ENCODE results near the gene ZSCAN18.

DNA sequence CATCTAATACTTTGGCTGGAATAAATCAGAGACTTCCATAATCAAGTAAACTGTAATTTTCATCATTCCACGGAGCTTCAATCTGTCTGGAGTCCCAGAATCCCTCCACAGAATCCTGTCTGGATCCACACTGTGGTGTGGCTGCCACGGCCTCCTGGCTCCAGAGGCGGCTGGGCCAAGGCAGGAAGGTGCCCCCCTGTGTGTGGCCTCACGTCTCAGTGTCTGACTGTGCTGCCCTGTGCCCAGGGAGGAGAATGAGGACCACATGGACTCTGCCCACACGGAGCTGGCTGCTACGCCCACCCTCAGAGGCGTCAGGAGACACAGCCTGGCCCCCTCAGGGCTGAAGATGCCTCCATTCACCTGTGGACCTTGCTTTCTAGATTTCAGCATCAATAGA, 51.2 kb downstream of the ZSCAN18 start:
- TF ChIP-seq, protein P1, sequence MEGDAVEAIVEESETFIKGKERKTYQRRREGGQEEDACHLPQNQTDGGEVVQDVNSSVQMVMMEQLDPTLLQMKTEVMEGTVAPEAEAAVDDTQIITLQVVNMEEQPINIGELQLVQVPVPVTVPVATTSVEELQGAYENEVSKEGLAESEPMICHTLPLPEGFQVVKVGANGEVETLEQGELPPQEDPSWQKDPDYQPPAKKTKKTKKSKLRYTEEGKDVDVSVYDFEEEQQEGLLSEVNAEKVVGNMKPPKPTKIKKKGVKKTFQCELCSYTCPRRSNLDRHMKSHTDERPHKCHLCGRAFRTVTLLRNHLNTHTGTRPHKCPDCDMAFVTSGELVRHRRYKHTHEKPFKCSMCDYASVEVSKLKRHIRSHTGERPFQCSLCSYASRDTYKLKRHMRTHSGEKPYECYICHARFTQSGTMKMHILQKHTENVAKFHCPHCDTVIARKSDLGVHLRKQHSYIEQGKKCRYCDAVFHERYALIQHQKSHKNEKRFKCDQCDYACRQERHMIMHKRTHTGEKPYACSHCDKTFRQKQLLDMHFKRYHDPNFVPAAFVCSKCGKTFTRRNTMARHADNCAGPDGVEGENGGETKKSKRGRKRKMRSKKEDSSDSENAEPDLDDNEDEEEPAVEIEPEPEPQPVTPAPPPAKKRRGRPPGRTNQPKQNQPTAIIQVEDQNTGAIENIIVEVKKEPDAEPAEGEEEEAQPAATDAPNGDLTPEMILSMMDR (IDR thresholded peaks at IDR 0.05) = no peak
- no peak for TF ChIP-seq POLR2A (IDR thresholded peaks at IDR 0.05)

All from esophagus squamous epithelium (tissue), 4 donors.